ENCODE results near the gene CNPY1. TPM values are rescaled to one million over a fixed set of nuclear protein-coding genes. Genes with fewer than 3 reads are reported as not detected.

CNPY1 gene
- total RNA-seq, 1 donor from 2014 or later = not detected

- H3K4me1 Mint-ChIP-seq (ENCODE audit: unreplicated experiment) = peaks cover 5% of the 10 kb centered on the region
- DNase-seq (ENCODE audit: low spot score) = no peak
- TF ChIP-seq CTCF (IDR thresholded peaks at IDR 0.05; ENCODE audit: unreplicated experiment) = no peak
Measured at GRCh38 chr7:155590215-155591018, 44.1 kb upstream of the CNPY1 start.

GRCh38 chr7:155589001-155589980 is 42.9 kb upstream of the CNPY1 start:
- no peak overlapping the region for H3K27ac Mint-ChIP-seq (ENCODE audit: unreplicated experiment)
- H3K4me1 Mint-ChIP-seq (ENCODE audit: unreplicated experiment) = peaks cover 5% of the 10 kb centered on the region
- no peak for TF ChIP-seq CTCF (IDR thresholded peaks at IDR 0.05; ENCODE audit: unreplicated experiment)
- H3K9me3 Mint-ChIP-seq (ENCODE audit: unreplicated experiment) = no peaks in the 10 kb centered on the region
- H3K4me3 Mint-ChIP-seq (ENCODE audit: unreplicated experiment) = no peak overlapping the region
- H3K36me3 Mint-ChIP-seq (ENCODE audit: low read depth, unreplicated experiment) = peaks cover 6% of the 10 kb centered on the region
- no peak for DNase-seq (ENCODE audit: low spot score)
- peaks cover 9% of the 10 kb centered on the region for H3K27me3 Mint-ChIP-seq (ENCODE audit: unreplicated experiment)

More at GRCh38 chr7:155590215-155591018, 44.1 kb upstream of the CNPY1 start:
- Mint-ChIP-seq H3K27ac (ENCODE audit: unreplicated experiment) (no peak overlapping the region), H3K27me3 (ENCODE audit: unreplicated experiment) (peaks cover 9% of the 10 kb centered on the region), H3K9me3 (ENCODE audit: unreplicated experiment) (no peaks in the 10 kb centered on the region), H3K4me3 (ENCODE audit: unreplicated experiment) (no peak overlapping the region), H3K36me3 (ENCODE audit: low read depth, unreplicated experiment) (peaks cover 6% of the 10 kb centered on the region)

- peaks cover 5% of the 10 kb centered on the region for H3K4me1 Mint-ChIP-seq (ENCODE audit: unreplicated experiment)
- no peak for TF ChIP-seq CTCF (IDR thresholded peaks at IDR 0.05; ENCODE audit: unreplicated experiment)
- H3K36me3 Mint-ChIP-seq (ENCODE audit: low read depth, unreplicated experiment) = peaks cover 6% of the 10 kb centered on the region
- no peak overlapping the region for H3K4me3 Mint-ChIP-seq (ENCODE audit: unreplicated experiment)
- H3K27me3 Mint-ChIP-seq (ENCODE audit: unreplicated experiment) = peaks cover 9% of the 10 kb centered on the region
- H3K9me3 Mint-ChIP-seq (ENCODE audit: unreplicated experiment) = no peaks in the 10 kb centered on the region
- DNase-seq (ENCODE audit: low spot score) = no peak
- no peak overlapping the region for H3K27ac Mint-ChIP-seq (ENCODE audit: unreplicated experiment)
Measured at GRCh38 chr7:155588468-155588998, 42.2 kb upstream of the CNPY1 start.

GRCh38 chr7:155587486-155587885 is 41.1 kb upstream of the CNPY1 start:
- Mint-ChIP-seq H3K4me1 (ENCODE audit: unreplicated experiment) (peaks cover 5% of the 10 kb centered on the region), H3K9me3 (ENCODE audit: unreplicated experiment) (no peaks in the 10 kb centered on the region), H3K4me3 (ENCODE audit: unreplicated experiment) (no peak overlapping the region), H3K36me3 (ENCODE audit: low read depth, unreplicated experiment) (peaks cover 6% of the 10 kb centered on the region), H3K27ac (ENCODE audit: unreplicated experiment) (no peak overlapping the region), H3K27me3 (ENCODE audit: unreplicated experiment) (peaks cover 7% of the 10 kb centered on the region)
- DNase-seq (ENCODE audit: low spot score) = no peak
- no peak for TF ChIP-seq CTCF (IDR thresholded peaks at IDR 0.05; ENCODE audit: unreplicated experiment)
